22Rv1 (cell line): ENCODE measurements around the gene SRSF9.

Experiments
- H3K27ac ChIP-seq: fragments of 450-650 bp; 2 replicates; pipeline ENCODE4 v1.5.1; 2017
- CTCF ChIP-seq: fragments of 450-650 bp; IDR thresholded peaks from 2 replicates; pipeline ENCODE4 v1.5.1; 2017; ENCODE audit warnings: mild to moderate bottlenecking
- ZFX ChIP-seq: fragments of 450-650 bp; IDR thresholded peaks from 2 replicates; pipeline ENCODE4 v1.6.1; 2017; ENCODE audit warnings: antibody characterized with exemption, borderline replicate concordance

The SRSF9 gene

GRCh38 chr12:120498870-120499515, 29.4 kb upstream of the SRSF9 start:
- no peak for TF ChIP-seq ZFX
- no peak for TF ChIP-seq CTCF
- peak overlapping the region; percentile 79 for H3K27ac ChIP-seq

GRCh38 chr12:120497524-120498150, 28.1 kb upstream of the SRSF9 start:
- TF ChIP-seq CTCF (no peak), ZFX (no peak)
- H3K27ac ChIP-seq: peak overlapping the region; percentile 79

- no peak for TF ChIP-seq ZFX
- TF ChIP-seq CTCF: peak; percentile 23; the same call in 1 of the 2 replicates
- H3K27ac ChIP-seq: peak overlapping the region; percentile 79
Observed at GRCh38 chr12:120496413-120497340, 27.1 kb upstream of the SRSF9 start.

- peak within 1 kb of the TSS; percentile 79 for H3K27ac ChIP-seq
- no peak for TF ChIP-seq ZFX
- no peak for TF ChIP-seq CTCF
Observed at GRCh38 chr12:120495731-120496412, 26.3 kb upstream of the SRSF9 start, which contains the start of gene DYNLL1. Gene DYNLL1 (plus strand): TSS chr12:120496113. CDS start chr12:120496422, 309 bp downstream.

GRCh38 chr12:120495186-120495730, 25.7 kb upstream of the SRSF9 start:
- no peak for TF ChIP-seq CTCF
- no peak for TF ChIP-seq ZFX
- peak overlapping the region; percentile 79 for H3K27ac ChIP-seq

- H3K27ac ChIP-seq: no peak overlapping the region
- TF ChIP-seq ZFX: no peak
Observed at GRCh38 chr12:120490833-120491512, 21.4 kb upstream of the SRSF9 start.
